Measurements from ENCODE around the gene G0S2.

DNA sequence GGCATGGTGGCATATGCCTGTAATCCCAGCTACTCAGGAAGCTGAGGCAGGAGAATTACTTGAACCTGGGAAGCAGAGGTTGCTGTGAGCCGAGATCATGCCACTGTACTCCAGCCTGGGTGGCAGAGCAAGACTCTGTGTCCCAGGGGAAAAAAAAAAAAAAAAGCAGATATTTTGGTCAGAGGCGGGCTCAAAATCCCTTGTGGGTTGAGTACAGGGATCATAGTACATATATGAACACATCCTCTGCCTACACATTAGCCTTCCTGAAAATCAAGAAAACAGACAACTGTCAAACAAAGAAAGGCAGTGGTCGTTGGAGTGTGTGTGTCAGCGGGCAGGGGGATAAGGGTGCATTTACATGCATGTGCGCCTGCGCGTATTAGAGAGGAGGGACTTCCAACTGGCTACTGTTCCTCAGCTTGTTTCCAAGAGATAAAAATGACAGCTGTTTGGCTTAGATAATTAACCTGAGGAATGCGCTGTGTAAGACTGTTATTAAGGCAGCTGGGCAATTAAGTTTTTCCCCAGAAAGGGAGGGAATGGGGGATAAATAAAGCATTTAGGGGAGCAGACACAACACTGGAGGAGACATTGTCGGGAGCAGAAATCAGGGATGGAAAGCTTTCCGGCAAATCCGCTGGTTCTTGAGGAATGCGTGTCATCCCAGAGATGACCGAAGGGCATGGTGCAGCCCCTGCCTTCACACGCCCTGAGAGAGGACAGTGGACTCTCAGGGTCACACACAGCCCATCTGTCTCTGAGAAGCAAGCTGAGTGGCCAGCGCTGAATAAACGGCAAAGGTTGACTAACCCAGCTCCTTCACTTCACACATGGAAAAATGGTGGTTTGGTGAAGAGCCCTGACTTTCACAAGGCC, 29.4 kb upstream of the G0S2 start:
- TF ChIP-seq CTCF (IDR thresholded peaks at IDR 0.05) (no peak), POLR2A (IDR thresholded peaks at IDR 0.05) (no peak)
